HG02610 (cell line): ENCODE data around the gene STIM1.
"Not testable (repeated sequence)": the region's sequence is repeated elsewhere in the genome, so short reads cannot be mapped to it uniquely, and the experiment has no call there.

ENCODE experiments used
- ATAC-seq: cut with Tn5 transposase; IDR thresholded peaks from one replicate; pipeline ENCODE4 v1.9.1; 2021; ENCODE audit warnings: mild to moderate bottlenecking, moderate library complexity; ENCODE audit not compliant: unreplicated experiment

STIM1 gene

DNA sequence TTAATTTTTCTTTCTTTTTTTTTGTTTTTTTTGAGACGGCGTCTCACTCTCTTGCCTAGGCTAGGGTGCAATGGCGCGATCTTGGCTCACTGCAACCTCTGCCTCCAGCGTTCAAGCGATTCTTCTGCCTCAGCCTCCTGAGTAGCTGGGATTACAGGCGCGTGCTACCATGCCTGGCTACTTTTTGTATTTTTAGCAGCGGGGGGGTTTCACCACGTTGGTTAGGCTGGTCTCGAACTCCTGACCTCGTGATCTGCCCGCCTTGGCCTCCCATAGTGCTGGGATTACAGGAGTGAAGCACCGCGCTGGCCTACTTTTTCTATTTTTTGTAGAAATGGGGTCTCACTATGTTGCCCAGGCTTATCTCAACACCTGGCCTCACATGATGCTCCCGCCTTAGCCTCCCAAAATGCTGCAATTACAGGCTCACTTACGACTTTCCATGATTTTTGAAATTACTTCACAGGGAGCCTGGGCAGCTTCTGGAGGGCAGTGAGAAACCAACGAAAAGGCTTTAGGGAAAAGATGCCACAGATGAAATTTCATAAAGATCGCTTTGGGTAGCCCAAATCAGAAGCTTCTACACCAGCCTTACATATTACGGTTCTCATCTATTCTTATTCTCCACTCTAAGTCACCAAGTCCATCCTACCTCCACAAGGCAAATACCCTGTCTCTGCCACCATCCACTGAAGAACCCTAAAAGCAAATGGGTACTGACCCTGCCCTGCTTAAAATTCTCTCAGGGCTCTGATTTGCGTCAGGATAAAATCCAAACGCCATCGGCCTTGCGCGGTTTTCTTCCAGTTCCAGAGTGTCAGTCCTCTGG is 238.3 kb downstream of the STIM1 start:
- ATAC-seq = no peak

DNA sequence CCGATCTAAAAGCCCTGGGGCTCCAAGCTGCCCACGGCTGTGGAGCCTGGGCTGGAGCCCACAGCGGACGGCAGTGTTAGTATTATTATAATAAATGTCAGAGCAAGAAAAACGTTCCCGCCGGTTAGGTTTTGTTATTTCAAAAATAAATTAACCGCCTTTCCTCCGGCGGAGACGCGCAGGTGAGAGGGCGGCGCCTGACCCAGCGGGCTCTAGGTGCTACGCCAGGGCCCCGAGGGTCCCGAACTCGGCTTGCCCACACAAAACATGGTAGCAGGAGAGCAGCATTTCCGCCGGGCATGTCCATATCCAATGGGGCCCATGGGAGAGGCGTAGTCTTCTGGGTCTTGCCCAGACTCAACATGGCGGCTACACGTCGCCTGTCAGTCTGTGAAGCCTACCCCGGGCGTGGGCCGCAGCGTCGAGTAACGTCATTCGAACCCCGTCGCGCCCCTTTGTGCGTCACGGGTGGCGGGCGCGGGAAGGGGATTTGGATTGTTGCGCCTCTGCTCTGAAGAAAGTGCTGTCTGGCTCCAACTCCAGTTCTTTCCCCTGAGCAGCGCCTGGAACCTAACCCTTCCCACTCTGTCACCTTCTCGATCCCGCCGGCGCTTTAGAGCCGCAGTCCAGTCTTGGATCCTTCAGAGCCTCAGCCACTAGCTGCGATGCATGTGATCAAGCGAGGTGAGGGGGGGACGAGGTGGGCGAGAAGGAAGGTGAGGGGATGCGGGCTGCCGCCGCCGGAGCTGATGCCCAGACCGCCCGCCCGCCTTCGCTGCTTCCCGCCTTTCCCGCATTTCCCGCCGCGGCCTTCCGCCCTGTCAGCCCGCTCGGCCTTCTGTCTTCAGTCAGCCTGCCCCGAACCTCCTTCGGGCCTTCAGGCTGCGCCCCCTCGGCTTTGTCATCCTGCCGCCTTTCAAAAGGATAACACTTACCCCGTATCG is 239.2 kb downstream of the STIM1 start, which contains the start of gene RRM1:
RRM1 (plus strand) TSS at position 452 of the 944 bp plus-strand sequence; CDS start at position 666, 214 bp downstream.
- peak; percentile 92 for ATAC-seq

DNA sequence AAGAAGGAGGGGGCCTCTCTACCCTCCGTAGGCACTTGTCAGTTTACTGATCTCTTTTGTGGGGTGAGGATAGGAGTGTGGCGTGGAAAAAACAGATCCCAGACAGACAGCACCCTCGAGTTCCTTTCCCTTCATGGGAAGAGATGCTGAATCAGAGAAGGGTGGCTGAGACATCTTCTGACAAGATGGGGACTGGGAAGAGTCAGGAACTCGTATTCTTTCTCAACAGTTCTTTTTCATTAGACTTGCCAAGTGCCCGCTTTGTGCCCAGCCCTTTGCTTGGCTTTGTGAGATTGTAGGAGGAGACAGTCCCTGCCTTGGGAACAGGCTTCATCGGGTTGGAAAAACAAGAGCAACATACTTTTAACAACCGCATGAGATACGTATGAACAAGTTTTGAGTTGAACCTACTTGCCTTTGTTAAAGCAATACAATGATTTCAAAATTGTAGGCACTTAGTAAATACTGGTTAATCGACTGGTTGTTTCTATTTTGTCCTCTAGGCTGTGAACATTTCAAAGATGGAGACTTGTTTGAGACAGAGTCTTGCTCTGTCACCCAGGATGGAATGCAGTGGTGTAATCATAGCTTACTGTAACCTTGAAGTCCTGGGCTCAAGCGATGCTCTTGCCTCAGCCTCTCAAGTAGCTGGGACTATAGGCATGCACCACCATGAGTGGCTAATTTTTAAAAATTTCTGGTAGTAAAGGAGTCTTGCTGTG is 240.2 kb downstream of the STIM1 start:
- ATAC-seq = no peak

DNA sequence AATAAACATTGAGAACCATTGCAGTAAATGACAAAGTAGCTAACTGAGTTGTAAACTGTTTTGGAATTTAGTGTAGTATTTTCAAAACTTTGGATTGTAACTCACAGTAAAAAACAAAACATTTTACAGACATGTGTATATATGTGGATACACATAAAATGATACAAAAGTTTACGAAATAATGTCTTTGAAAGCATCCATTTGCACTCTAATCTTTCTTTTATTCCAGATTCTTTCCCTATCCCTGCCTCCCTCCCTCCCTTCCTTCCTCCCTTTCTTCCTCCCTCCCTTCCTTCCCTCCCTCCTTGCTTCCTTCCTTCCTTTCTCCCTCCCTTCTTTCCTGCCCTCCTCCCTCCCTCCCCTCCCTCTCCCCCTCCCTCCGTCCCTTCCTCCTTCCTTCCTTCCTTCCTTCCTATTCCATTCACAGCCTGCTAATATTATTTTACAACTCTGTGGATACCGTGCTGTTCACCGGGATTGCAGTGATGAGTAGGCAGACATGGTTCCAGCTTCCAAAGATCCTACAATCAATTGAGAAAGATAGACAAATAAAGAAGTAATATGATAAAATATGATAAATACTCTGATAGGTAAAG is 242.7 kb downstream of the STIM1 start:
- no peak for ATAC-seq

DNA sequence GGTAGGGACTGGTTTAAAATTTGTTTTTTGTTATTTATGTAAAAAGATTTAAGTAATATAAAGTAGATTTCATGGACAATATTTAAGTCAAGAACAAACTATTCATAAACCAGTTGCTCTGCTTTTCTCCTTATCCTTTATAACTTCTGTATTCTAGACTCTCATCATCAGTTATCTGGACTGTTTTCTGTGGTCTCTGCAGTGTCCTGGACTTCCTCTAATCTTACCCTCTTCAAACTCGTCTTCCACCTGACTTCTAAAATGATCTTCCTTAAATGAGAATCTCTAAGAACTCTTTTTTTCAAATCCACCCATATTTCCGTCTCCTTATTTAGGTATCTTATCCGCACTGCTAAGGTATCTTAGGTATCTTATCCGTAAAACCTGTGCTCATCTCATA is 247.2 kb downstream of the STIM1 start:
- ATAC-seq = no peak

DNA sequence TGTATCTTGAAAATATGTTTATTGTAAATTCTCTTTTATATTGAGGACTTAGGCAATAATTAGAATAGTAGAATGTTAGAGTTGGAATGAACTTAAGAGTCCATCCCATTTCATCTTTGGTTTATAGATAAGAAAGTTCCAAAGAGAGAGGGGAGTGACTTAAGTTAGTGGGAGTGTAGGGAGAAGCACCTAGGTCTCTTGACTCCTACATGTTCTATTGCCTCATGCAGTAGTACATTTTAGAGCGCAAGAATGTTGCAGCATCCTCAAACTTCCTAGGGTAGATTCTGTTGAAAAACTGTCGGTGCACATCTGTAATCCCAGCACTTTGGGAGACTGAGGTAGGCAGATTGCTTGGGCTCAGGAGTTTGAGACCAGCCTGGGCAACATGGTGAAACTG is 247.8 kb downstream of the STIM1 start:
- no peak for ATAC-seq

DNA sequence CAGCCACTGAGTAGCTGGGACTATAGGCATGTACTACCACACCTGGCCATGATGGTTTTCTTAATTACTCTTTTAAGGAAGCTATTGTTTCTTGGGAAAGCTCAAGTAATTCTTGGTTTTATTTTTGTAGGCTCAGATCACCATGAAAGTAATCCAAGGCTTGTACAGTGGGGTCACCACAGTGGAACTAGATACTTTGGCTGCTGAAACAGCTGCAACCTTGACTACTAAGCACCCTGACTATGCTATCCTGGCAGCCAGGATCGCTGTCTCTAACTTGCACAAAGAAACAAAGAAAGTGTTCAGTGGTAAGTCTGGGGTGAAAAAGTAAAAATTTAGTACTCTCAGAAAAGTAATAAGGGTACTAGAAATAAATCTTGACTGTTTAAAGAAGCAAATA is 250.5 kb downstream of the STIM1 start:
- ATAC-seq = no peak

DNA sequence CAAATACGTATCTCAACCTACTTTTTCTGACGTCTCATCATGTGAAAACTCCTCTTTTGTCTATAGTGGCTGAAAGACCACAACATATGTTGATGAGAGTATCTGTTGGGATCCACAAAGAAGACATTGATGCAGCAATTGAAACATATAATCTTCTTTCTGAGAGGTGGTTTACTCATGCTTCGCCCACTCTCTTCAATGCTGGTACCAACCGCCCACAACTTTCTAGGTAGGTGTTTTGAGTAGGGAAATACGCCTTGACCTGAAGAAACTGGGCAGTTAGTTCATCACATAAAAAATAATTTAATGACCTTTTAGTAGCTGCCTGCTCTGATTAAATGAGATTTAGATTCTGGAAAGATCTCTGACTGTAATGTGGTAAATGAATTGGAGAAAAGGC is 256.4 kb downstream of the STIM1 start:
- ATAC-seq = no peak

DNA sequence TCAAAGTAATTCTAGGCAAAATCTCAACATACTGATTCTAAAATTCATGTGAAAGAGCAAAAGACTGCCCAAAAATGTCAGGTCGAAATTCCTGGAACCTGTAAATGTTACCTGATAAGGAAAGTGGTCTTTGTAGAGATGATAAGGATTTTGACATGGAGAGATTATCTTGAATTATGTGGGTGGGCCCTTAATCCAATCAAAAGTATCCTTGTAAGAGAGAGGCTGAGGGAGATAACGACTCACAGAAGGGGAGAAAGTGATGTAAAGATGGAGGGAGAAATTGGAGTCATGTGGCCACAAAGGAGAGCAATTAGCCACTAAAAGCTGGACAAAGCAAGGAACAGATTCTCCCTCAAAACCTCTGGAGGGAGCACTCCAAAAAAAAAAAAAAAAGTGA is 259.7 kb downstream of the STIM1 start:
- ATAC-seq = no peak

DNA sequence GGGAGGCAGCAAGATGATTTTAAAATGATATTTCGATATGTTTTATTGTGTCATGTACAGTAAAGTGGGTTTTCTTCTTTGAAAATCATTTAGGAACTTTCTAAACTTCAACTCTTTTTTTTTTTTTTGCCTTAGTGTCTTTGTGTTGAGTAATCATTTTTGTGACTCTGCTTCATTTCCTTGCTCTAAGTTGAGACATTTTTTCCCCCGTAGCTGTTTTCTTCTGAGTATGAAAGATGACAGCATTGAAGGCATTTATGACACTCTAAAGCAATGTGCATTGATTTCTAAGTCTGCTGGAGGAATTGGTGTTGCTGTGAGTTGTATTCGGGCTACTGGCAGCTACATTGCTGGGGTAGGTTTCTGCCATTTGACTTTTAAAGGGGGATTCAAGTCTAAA is 262.6 kb downstream of the STIM1 start:
- no peak for ATAC-seq

DNA sequence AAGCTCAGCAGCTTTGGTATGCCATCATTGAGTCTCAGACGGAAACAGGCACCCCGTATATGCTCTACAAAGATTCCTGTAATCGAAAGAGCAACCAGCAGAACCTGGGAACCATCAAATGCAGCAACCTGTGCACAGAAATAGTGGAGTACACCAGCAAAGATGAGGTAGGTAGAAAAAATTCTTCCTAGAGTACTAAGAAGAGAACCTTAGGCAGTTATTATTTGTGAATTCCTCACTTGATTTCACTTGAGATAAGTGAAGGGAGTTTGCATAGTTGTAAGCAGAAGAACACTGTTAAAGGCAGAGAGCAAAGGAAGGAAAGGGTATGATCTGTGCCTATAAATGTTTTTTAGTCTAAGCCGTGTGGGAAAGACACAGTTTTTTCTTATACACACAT is 267.8 kb downstream of the STIM1 start:
- ATAC-seq = no peak

DNA sequence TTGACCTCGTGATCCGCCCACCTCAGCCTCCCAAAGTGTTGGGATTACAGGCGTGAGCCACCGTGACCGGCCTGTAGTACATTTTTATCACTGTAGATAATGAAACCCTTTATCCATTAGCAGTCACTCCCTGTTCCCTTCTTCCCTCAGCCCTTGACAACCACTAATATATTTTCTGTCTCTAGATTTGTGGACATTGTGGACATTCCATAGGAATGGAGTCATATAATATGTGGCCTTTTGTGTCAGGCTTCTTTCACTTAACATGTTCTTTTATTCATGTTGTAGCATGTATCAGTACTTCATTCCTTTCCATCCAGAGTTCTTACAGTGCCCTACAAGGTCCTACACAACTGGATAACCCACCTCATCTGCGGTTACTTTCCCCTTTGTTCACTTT is 269.7 kb downstream of the STIM1 start:
- ATAC-seq = no peak

DNA sequence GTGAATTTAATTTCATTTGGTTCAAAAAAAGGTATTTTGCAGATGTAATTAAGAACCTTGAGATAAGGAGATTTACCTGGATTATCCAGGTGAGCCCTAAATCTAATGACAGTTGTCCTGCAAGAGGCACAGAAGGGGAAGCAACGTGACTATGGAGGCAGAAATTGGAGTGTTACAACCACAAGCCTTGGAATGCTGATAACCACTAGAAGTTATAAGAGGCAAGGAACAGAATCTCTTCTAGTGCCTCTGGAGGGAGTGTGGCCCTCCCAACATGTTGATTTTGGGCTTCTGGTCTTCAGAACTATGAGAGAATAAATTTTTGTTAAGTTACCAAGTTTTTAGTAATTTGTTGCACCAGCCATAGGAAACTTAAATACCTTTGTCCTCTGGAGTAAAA is 271.9 kb downstream of the STIM1 start:
- no peak for ATAC-seq

DNA sequence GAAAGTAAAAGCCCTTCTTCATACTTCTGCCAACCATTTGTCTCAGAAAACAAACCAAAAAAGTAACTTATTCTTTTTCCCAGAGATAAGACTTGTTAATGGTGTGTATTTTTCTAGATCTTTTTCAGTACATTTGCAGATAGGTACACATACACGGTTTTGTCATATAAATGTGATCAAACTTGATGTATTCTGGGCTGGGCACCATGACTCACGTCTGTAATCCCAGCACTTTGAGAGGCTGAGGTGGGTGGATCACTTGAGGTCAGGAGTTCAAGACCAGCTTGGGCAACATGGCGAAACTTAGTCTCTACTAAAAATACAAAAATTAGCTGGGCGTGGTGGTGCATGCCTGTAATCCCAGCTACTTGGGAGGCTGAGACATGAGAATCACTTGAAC is 274.8 kb downstream of the STIM1 start:
- not testable (repeated sequence) for ATAC-seq

DNA sequence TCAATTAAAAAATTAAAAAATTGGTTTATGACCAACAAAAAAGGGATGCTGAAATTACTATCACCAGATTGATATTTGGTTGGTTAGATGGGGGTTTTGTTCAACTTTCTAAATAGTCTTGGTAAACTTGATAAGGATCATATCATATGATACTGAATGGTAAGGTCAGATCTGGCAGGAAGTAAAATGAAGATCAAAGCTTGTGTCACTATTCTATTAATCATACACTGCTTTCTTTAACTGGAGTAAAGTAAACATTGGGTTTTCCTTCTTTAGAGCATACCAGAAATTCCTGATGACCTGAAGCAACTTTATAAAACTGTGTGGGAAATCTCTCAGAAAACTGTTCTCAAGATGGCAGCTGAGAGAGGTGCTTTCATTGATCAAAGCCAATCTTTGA is 279.3 kb downstream of the STIM1 start:
- no peak for ATAC-seq

DNA sequence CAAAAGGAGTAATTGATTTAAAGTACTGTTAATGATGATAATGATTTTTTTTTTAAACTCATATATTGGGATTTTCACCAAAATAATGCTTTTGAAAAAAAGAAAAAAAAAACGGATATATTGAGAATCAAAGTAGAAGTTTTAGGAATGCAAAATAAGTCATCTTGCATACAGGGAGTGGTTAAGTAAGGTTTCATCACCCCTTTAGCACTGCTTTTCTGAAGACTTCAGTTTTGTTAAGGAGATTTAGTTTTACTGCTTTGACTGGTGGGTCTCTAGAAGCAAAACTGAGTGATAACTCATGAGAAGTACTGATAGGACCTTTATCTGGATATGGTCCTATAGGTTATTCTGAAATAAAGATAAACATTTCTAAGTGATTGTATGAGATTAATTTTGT is 283.0 kb downstream of the STIM1 start:
- ATAC-seq = no peak

DNA sequence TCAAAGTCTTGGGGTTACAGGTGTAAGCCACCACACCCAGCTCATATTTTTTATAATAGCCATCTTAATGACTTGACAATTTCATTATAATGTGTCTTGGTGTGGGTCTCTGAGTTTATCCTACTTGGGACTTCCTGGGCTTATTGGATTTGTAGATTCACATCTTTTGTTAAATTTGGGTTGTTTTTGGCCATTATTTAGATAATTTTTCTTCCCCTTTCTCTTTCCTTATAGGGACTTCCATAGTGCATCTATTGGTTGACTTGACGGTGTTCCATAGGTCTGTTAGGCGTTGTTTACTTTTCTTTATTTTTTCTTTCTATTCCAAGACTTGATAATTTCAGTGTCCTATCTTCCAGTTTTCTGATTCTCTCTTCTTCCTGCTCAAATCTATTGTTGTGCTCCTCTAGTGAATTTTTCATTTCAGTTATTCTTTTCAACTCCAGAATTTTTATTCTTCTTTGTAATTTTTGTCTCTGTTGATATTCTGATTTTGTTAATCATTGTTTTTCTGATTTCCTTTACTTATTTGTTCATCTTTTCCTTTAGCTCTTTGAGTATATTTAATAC is 284.7 kb downstream of the STIM1 start:
- ATAC-seq = no peak
